ENCODE measurements around the gene CNIH3.

Gene CNIH3

GRCh38 chr1:224643653-224644052 lies 27.5 kb downstream of the CNIH3 start:
- no peak overlapping the region for H3K4me2 ChIP-seq (ENCODE audit: insufficient read depth, low read length)
- H3K4me3 ChIP-seq (ENCODE audit: low read depth in 1 of 2, low read length in 2 of 2) = no peak overlapping the region
- no peak overlapping the region for H3K9ac ChIP-seq (ENCODE audit: low read depth, low read length)
- DNase-seq (no peak), ATAC-seq (ENCODE audit: insufficient read depth, low read depth) (no peak)
- H3K27ac ChIP-seq (ENCODE audit: low read length) = peak overlapping the region; percentile 13
- peaks cover 2% of the 10 kb centered on the region; the same call in 1 of the 2 replicates for H4K20me1 ChIP-seq (ENCODE audit: insufficient read depth, low read length)
- H3K9me3 ChIP-seq (ENCODE audit: insufficient read depth, low read length, severe bottlenecking) = no peaks in the 10 kb centered on the region
- H3K4me1 ChIP-seq (ENCODE audit: insufficient read depth, low read length) = peaks cover 4% of the 10 kb centered on the region
- no peaks in the 10 kb centered on the region for H3K27me3 ChIP-seq (ENCODE audit: insufficient read depth, low read length, poor library complexity)
- peaks cover 11% of the 10 kb centered on the region; the same call in 1 of the 2 replicates for H3K36me3 ChIP-seq (ENCODE audit: insufficient read depth, low read length)
- H2AFZ ChIP-seq (ENCODE audit: low read depth, low read length) = no peak overlapping the region
- no peak for TF ChIP-seq CTCF (IDR thresholded peaks at IDR 0.05; ENCODE audit: borderline replicate concordance, extremely low read depth, low read length, poor library complexity, severe bottlenecking)
- no peak for TF ChIP-seq EZH2 (IDR thresholded peaks at IDR 0.05; ENCODE audit: borderline replicate concordance, low read depth, low read length, severe bottlenecking)
- peaks cover 8% of the 10 kb centered on the region; the same call in 1 of the 2 replicates for H3K79me2 ChIP-seq (ENCODE audit: insufficient read depth, low read length)

- peak overlapping the region; percentile 33; the same call in 1 of the 2 replicates for H2AFZ ChIP-seq (ENCODE audit: low read depth, low read length)
- peak overlapping the region; percentile 46 for H3K27ac ChIP-seq (ENCODE audit: low read length)
- peaks cover 2% of the 10 kb centered on the region; the same call in 1 of the 2 replicates for H4K20me1 ChIP-seq (ENCODE audit: insufficient read depth, low read length)
- peaks cover 8% of the 10 kb centered on the region; the same call in 1 of the 2 replicates for H3K79me2 ChIP-seq (ENCODE audit: insufficient read depth, low read length)
- no peaks in the 10 kb centered on the region for H3K27me3 ChIP-seq (ENCODE audit: insufficient read depth, low read length, poor library complexity)
- H3K4me2 ChIP-seq (ENCODE audit: insufficient read depth, low read length) = no peak overlapping the region
- ATAC-seq (ENCODE audit: insufficient read depth, low read depth) (peak; percentile 93), DNase-seq (peak; percentile 82)
- TF ChIP-seq CTCF (IDR thresholded peaks at IDR 0.05; ENCODE audit: borderline replicate concordance, extremely low read depth, low read length, poor library complexity, severe bottlenecking) (peak; percentile 95), EZH2 (IDR thresholded peaks at IDR 0.05; ENCODE audit: borderline replicate concordance, low read depth, low read length, severe bottlenecking) (no peak)
- H3K9me3 ChIP-seq (ENCODE audit: insufficient read depth, low read length, severe bottlenecking) = no peaks in the 10 kb centered on the region
- H3K9ac ChIP-seq (ENCODE audit: low read depth, low read length) = no peak overlapping the region
- peaks cover 4% of the 10 kb centered on the region for H3K4me1 ChIP-seq (ENCODE audit: insufficient read depth, low read length)
- peaks cover 8% of the 10 kb centered on the region; the same call in 1 of the 2 replicates for H3K36me3 ChIP-seq (ENCODE audit: insufficient read depth, low read length)
- no peak overlapping the region for H3K4me3 ChIP-seq (ENCODE audit: low read depth in 1 of 2, low read length in 2 of 2)
Observed at GRCh38 chr1:224644553-224645154, 28.5 kb downstream of the CNIH3 start.

GRCh38 chr1:224647449-224647848 lies 31.3 kb downstream of the CNIH3 start:
- Histone ChIP-seq H3K4me2 (ENCODE audit: insufficient read depth, low read length) (no peak overlapping the region), H3K9ac (ENCODE audit: low read depth, low read length) (no peak overlapping the region), H3K4me3 (ENCODE audit: low read depth in 1 of 2, low read length in 2 of 2) (no peak overlapping the region), H2AFZ (ENCODE audit: low read depth, low read length) (no peak overlapping the region), H3K27me3 (ENCODE audit: insufficient read depth, low read length, poor library complexity) (no peaks in the 10 kb centered on the region), H3K4me1 (ENCODE audit: insufficient read depth, low read length) (peaks cover 4% of the 10 kb centered on the region), H3K79me2 (ENCODE audit: insufficient read depth, low read length) (peaks cover 15% of the 10 kb centered on the region; the same call in 1 of the 2 replicates), H3K36me3 (ENCODE audit: insufficient read depth, low read length) (no peaks in the 10 kb centered on the region), H3K9me3 (ENCODE audit: insufficient read depth, low read length, severe bottlenecking) (no peaks in the 10 kb centered on the region), H4K20me1 (ENCODE audit: insufficient read depth, low read length) (peaks cover 2% of the 10 kb centered on the region; the same call in 1 of the 2 replicates), H3K27ac (ENCODE audit: low read length) (peak overlapping the region; percentile 19; the same call in 1 of the 2 replicates)
- ATAC-seq (ENCODE audit: insufficient read depth, low read depth) = no peak
- no peak for DNase-seq
- TF ChIP-seq CTCF (IDR thresholded peaks at IDR 0.05; ENCODE audit: borderline replicate concordance, extremely low read depth, low read length, poor library complexity, severe bottlenecking) = no peak
- no peak for TF ChIP-seq EZH2 (IDR thresholded peaks at IDR 0.05; ENCODE audit: borderline replicate concordance, low read depth, low read length, severe bottlenecking)

Data from DND-41 (cell line).